ENCODE results near the gene MCM3. TPM values are rescaled to one million over a fixed set of nuclear protein-coding genes. Genes with fewer than 3 reads are reported as not detected.

MCM3 gene
- total RNA-seq, 1 donor from 2014 or later = 21.6 TPM

GRCh38 chr6:52305411-52305810 lies 20.9 kb upstream of the MCM3 start:
- Mint-ChIP-seq H3K36me3 (ENCODE audit: low read depth, unreplicated experiment) (no peaks in the 10 kb centered on the region), H3K27me3 (ENCODE audit: low read depth, unreplicated experiment) (peaks cover 4% of the 10 kb centered on the region), H3K4me1 (ENCODE audit: low read depth, unreplicated experiment) (peaks cover 12% of the 10 kb centered on the region), H3K9me3 (ENCODE audit: unreplicated experiment) (peaks cover 2% of the 10 kb centered on the region), H3K4me3 (ENCODE audit: unreplicated experiment) (no peak overlapping the region), H3K27ac (ENCODE audit: unreplicated experiment) (peak overlapping the region; percentile 66)
- DNase-seq (ENCODE audit: low read depth) (no peak), FAIRE-seq (no peak)
- TF ChIP-seq EZH2 (IDR thresholded peaks at IDR 0.05; ENCODE audit: insufficient read depth, low read length) = no peak
- TF ChIP-seq CTCF (IDR thresholded peaks at IDR 0.05; ENCODE audit: insufficient read depth, low read depth, low read length) = no peak
- no peak overlapping the region for H3K4me2 ChIP-seq (ENCODE audit: low read length)
- H3K27ac ChIP-seq (ENCODE audit: low read depth, low read length) = no peak overlapping the region
- H4K20me1 ChIP-seq (ENCODE audit: insufficient read depth, low read length) = no peaks in the 10 kb centered on the region
- no peaks in the 10 kb centered on the region for H3K36me3 ChIP-seq (ENCODE audit: insufficient read depth, low read length)
- H3K4me3 ChIP-seq (ENCODE audit: insufficient read depth, low read depth, low read length) = no peak overlapping the region
- no peaks in the 10 kb centered on the region for H3K9me3 ChIP-seq (ENCODE audit: insufficient read depth, low read depth, low read length)
- no peaks in the 10 kb centered on the region for H3K27me3 ChIP-seq (ENCODE audit: insufficient read depth, low read length)
- H3K79me2 ChIP-seq (ENCODE audit: insufficient read depth, low read length) = no peaks in the 10 kb centered on the region
- no peaks in the 10 kb centered on the region for H3K4me1 ChIP-seq (ENCODE audit: insufficient read depth, low read length)
- H3K9ac ChIP-seq (ENCODE audit: low read length) = no peak overlapping the region
- H2AFZ ChIP-seq (ENCODE audit: low read depth, low read length) = no peak overlapping the region

- H3K27me3 Mint-ChIP-seq (ENCODE audit: low read depth, unreplicated experiment) = peaks cover 4% of the 10 kb centered on the region
- Histone ChIP-seq H3K9ac (ENCODE audit: low read length) (no peak overlapping the region), H3K79me2 (ENCODE audit: insufficient read depth, low read length) (no peaks in the 10 kb centered on the region), H3K4me2 (ENCODE audit: low read length) (no peak overlapping the region), H2AFZ (ENCODE audit: low read depth, low read length) (no peak overlapping the region), H3K27me3 (ENCODE audit: insufficient read depth, low read length) (no peaks in the 10 kb centered on the region), H4K20me1 (ENCODE audit: insufficient read depth, low read length) (no peaks in the 10 kb centered on the region), H3K27ac (ENCODE audit: low read depth, low read length) (no peak overlapping the region), H3K36me3 (ENCODE audit: insufficient read depth, low read length) (no peaks in the 10 kb centered on the region), H3K9me3 (ENCODE audit: insufficient read depth, low read depth, low read length) (no peaks in the 10 kb centered on the region), H3K4me1 (ENCODE audit: insufficient read depth, low read length) (no peaks in the 10 kb centered on the region), H3K4me3 (ENCODE audit: insufficient read depth, low read depth, low read length) (no peak overlapping the region)
- DNase-seq (ENCODE audit: low read depth) = peak; percentile 45
- peaks cover 12% of the 10 kb centered on the region for H3K4me1 Mint-ChIP-seq (ENCODE audit: low read depth, unreplicated experiment)
- peak overlapping the region; percentile 66 for H3K27ac Mint-ChIP-seq (ENCODE audit: unreplicated experiment)
- FAIRE-seq = no peak
- no peak overlapping the region for H3K4me3 Mint-ChIP-seq (ENCODE audit: unreplicated experiment)
- H3K9me3 Mint-ChIP-seq (ENCODE audit: unreplicated experiment) = peaks cover 2% of the 10 kb centered on the region
- H3K36me3 Mint-ChIP-seq (ENCODE audit: low read depth, unreplicated experiment) = no peaks in the 10 kb centered on the region
- TF ChIP-seq CTCF (IDR thresholded peaks at IDR 0.05; ENCODE audit: insufficient read depth, low read depth, low read length) (no peak), EZH2 (IDR thresholded peaks at IDR 0.05; ENCODE audit: insufficient read depth, low read length) (no peak)
Observed at GRCh38 chr6:52304983-52305390, 20.4 kb upstream of the MCM3 start.

GRCh38 chr6:52303178-52303577 lies 18.6 kb upstream of the MCM3 start:
- H3K4me2 ChIP-seq (ENCODE audit: low read length) = no peak overlapping the region
- no peaks in the 10 kb centered on the region for H3K4me1 ChIP-seq (ENCODE audit: insufficient read depth, low read length)
- Mint-ChIP-seq H3K27ac (ENCODE audit: unreplicated experiment) (no peak overlapping the region), H3K4me1 (ENCODE audit: low read depth, unreplicated experiment) (peaks cover 11% of the 10 kb centered on the region), H3K4me3 (ENCODE audit: unreplicated experiment) (no peak overlapping the region), H3K27me3 (ENCODE audit: low read depth, unreplicated experiment) (peaks cover 4% of the 10 kb centered on the region), H3K9me3 (ENCODE audit: unreplicated experiment) (peaks cover 3% of the 10 kb centered on the region), H3K36me3 (ENCODE audit: low read depth, unreplicated experiment) (no peaks in the 10 kb centered on the region)
- no peak overlapping the region for H3K4me3 ChIP-seq (ENCODE audit: insufficient read depth, low read depth, low read length)
- no peaks in the 10 kb centered on the region for H3K79me2 ChIP-seq (ENCODE audit: insufficient read depth, low read length)
- H2AFZ ChIP-seq (ENCODE audit: low read depth, low read length) = no peak overlapping the region
- no peaks in the 10 kb centered on the region for H3K36me3 ChIP-seq (ENCODE audit: insufficient read depth, low read length)
- TF ChIP-seq CTCF (IDR thresholded peaks at IDR 0.05; ENCODE audit: insufficient read depth, low read depth, low read length) = no peak
- no peak for TF ChIP-seq EZH2 (IDR thresholded peaks at IDR 0.05; ENCODE audit: insufficient read depth, low read length)
- no peak for FAIRE-seq
- DNase-seq (ENCODE audit: low read depth) = no peak
- H4K20me1 ChIP-seq (ENCODE audit: insufficient read depth, low read length) = no peaks in the 10 kb centered on the region
- H3K9ac ChIP-seq (ENCODE audit: low read length) = no peak overlapping the region
- no peaks in the 10 kb centered on the region for H3K27me3 ChIP-seq (ENCODE audit: insufficient read depth, low read length)
- H3K9me3 ChIP-seq (ENCODE audit: insufficient read depth, low read depth, low read length) = no peaks in the 10 kb centered on the region
- no peak overlapping the region for H3K27ac ChIP-seq (ENCODE audit: low read depth, low read length)
